Ishikawa (cell line): Measurements from ENCODE around the gene PIH1D2.

Source experiments
- CEBPB ChIP-seq: IDR thresholded peaks from 2 replicates; pipeline ENCODE4 v1.6.1; 2012
- CREB1 ChIP-seq: IDR thresholded peaks from 2 replicates; pipeline ENCODE4 v1.6.1; 2012; ENCODE audit warnings: low read depth
- EGR1 ChIP-seq: IDR thresholded peaks from 2 replicates; pipeline ENCODE4 v1.6.1; 2012
- EP300 ChIP-seq: IDR thresholded peaks from 2 replicates; pipeline ENCODE4 v1.6.1; 2012; ENCODE audit warnings: borderline replicate concordance
- FOXM1 ChIP-seq: IDR thresholded peaks from 2 replicates; pipeline ENCODE4 v1.6.1; 2012; ENCODE audit warnings: low read depth, borderline replicate concordance
- MAX ChIP-seq: IDR thresholded peaks from 2 replicates; pipeline ENCODE4 v1.6.1; 2012
- NFIC ChIP-seq: IDR thresholded peaks from 2 replicates; pipeline ENCODE4 v1.6.1; 2012
- RAD21 ChIP-seq: IDR thresholded peaks from 2 replicates; pipeline ENCODE4 v1.6.1; 2012; ENCODE audit warnings: low read depth
- REST ChIP-seq: IDR thresholded peaks from 2 replicates; pipeline ENCODE4 v1.6.1; 2012; ENCODE audit warnings: low read depth, mild to moderate bottlenecking
- TAF1 ChIP-seq: IDR thresholded peaks from 2 replicates; pipeline ENCODE4 v1.6.1; 2012; ENCODE audit warnings: low read depth, mild to moderate bottlenecking
- TCF12 ChIP-seq: IDR thresholded peaks from 2 replicates; pipeline ENCODE4 v1.6.1; 2012; ENCODE audit warnings: low read depth
- TEAD4 ChIP-seq: IDR thresholded peaks from 2 replicates; pipeline ENCODE4 v1.6.1; 2012
- YY1 ChIP-seq: IDR thresholded peaks from 2 replicates; pipeline ENCODE4 v1.6.1; 2012; ENCODE audit warnings: low read depth

GRCh38 chr11:112042161-112042960 is 31.5 kb downstream of the PIH1D2 start:
- TF ChIP-seq TAF1 (no peak), CREB1 (no peak), YY1 (no peak), CEBPB (no peak), EP300 (no peak), FOXM1 (no peak), TEAD4 (no peak), REST (no peak), MAX (no peak), TCF12 (no peak), RAD21 (no peak), NFIC (no peak), EGR1 (no peak)
